Measurements from ENCODE around the gene RHOV. TPM values are rescaled to one million over a fixed set of nuclear protein-coding genes. Genes with fewer than 3 reads are reported as not detected.

The RHOV gene
- polyA plus RNA-seq, 1 donor from 2014 or later: 2.8 TPM

DNA sequence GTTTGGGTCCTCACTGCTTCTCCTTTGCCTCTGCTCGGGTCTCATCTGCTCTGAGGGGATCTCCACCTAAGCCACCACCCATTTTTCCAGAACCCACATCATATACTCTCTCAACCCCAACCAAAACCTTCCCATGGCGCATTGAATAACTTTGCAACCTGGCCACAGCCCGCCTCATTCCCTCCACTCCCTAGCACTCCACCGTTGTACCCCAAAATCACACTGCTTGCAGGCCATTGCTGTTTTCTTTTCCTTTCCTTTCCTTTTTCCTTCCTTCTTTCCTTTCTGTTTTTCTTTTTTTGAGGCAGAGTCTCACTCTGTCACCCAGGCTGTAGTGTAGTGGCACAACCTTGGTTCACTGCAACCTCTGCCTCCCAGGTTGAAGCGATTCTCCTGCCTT lies 17.1 kb upstream of the RHOV start:
- no peak overlapping the region for H2AFZ ChIP-seq (ENCODE audit: low read depth, low read length)

DNA sequence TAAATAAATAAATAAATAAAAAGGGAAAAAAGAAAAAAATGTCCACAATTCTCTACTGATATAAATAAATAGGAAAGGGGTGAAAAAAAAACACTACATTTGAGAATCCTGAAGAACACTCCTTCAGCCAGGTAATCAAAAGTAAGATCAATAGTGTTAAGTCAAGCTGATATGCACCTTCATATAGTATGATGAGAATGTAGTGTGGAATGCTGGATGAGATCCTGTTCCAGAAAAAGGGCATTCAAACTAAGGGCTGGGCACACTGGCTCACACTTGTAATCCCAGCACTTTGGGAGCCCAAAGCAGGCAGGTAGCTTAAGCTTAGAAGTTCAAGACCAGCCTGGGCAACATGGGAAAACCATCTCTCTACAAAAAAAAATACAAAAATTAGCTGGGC lies 15.1 kb upstream of the RHOV start:
- H2AFZ ChIP-seq (ENCODE audit: low read depth, low read length): no peak overlapping the region
- H3K9me2 ChIP-seq (ENCODE audit: insufficient read depth, low read length): no peaks in the 10 kb centered on the region
- H3K4me2 ChIP-seq (ENCODE audit: low read length): no peak overlapping the region
- no peaks in the 10 kb centered on the region for H3K79me2 ChIP-seq (replicated peaks; ENCODE audit: insufficient read depth, low read length)
- H3K4me3 ChIP-seq (ENCODE audit: low read length): no peak overlapping the region
- H3K9ac ChIP-seq (ENCODE audit: low read length): no peak overlapping the region
- no peaks in the 10 kb centered on the region for H3K27me3 ChIP-seq (ENCODE audit: insufficient read depth, low read depth, low read length)
- TF ChIP-seq SMC3 (conservative IDR thresholded peaks at IDR 0.05; ENCODE audit: poor library complexity): no peak
- no peak for TF ChIP-seq MXI1 (conservative IDR thresholded peaks at IDR 0.05; ENCODE audit: poor library complexity, severe bottlenecking)
- TF ChIP-seq, protein P1, sequence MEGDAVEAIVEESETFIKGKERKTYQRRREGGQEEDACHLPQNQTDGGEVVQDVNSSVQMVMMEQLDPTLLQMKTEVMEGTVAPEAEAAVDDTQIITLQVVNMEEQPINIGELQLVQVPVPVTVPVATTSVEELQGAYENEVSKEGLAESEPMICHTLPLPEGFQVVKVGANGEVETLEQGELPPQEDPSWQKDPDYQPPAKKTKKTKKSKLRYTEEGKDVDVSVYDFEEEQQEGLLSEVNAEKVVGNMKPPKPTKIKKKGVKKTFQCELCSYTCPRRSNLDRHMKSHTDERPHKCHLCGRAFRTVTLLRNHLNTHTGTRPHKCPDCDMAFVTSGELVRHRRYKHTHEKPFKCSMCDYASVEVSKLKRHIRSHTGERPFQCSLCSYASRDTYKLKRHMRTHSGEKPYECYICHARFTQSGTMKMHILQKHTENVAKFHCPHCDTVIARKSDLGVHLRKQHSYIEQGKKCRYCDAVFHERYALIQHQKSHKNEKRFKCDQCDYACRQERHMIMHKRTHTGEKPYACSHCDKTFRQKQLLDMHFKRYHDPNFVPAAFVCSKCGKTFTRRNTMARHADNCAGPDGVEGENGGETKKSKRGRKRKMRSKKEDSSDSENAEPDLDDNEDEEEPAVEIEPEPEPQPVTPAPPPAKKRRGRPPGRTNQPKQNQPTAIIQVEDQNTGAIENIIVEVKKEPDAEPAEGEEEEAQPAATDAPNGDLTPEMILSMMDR (IDR thresholded peaks at IDR 0.05; ENCODE audit: poor library complexity, severe bottlenecking): no peak
- TF ChIP-seq TAF1 (IDR thresholded peaks at IDR 0.05; ENCODE audit: low read depth): no peak
- TF ChIP-seq EZH2 (IDR thresholded peaks at IDR 0.05; ENCODE audit: borderline replicate concordance, insufficient read depth, low read length, poor library complexity, severe bottlenecking): no peak
- no peaks in the 10 kb centered on the region for H3K9me3 ChIP-seq (ENCODE audit: low read length)
- H3K27ac ChIP-seq (ENCODE audit: low read length): no peak overlapping the region
- H3K36me3 ChIP-seq (ENCODE audit: insufficient read depth, low read length): no peaks in the 10 kb centered on the region
- H4K20me1 ChIP-seq (ENCODE audit: insufficient read depth): no peaks in the 10 kb centered on the region
- H3F3A ChIP-seq (ENCODE audit: insufficient read depth, low read length, poor library complexity, severe bottlenecking): no peaks in the 10 kb centered on the region

More for the DNA sequence above, 17.1 kb upstream of the RHOV start:
- no peaks in the 10 kb centered on the region for H4K20me1 ChIP-seq (ENCODE audit: insufficient read depth)
- no peak for TF ChIP-seq EZH2 (IDR thresholded peaks at IDR 0.05; ENCODE audit: borderline replicate concordance, insufficient read depth, low read length, poor library complexity, severe bottlenecking)
- TF ChIP-seq POLR2AphosphoS5 (IDR thresholded peaks at IDR 0.05): no peak
- no peak for TF ChIP-seq SMC3 (conservative IDR thresholded peaks at IDR 0.05; ENCODE audit: poor library complexity)
- TF ChIP-seq MXI1 (conservative IDR thresholded peaks at IDR 0.05; ENCODE audit: poor library complexity, severe bottlenecking): no peak
- no peak for TF ChIP-seq TAF1 (IDR thresholded peaks at IDR 0.05; ENCODE audit: low read depth)
- TF ChIP-seq RAD21 (conservative IDR thresholded peaks at IDR 0.05): no peak
- TF ChIP-seq, protein P2, sequence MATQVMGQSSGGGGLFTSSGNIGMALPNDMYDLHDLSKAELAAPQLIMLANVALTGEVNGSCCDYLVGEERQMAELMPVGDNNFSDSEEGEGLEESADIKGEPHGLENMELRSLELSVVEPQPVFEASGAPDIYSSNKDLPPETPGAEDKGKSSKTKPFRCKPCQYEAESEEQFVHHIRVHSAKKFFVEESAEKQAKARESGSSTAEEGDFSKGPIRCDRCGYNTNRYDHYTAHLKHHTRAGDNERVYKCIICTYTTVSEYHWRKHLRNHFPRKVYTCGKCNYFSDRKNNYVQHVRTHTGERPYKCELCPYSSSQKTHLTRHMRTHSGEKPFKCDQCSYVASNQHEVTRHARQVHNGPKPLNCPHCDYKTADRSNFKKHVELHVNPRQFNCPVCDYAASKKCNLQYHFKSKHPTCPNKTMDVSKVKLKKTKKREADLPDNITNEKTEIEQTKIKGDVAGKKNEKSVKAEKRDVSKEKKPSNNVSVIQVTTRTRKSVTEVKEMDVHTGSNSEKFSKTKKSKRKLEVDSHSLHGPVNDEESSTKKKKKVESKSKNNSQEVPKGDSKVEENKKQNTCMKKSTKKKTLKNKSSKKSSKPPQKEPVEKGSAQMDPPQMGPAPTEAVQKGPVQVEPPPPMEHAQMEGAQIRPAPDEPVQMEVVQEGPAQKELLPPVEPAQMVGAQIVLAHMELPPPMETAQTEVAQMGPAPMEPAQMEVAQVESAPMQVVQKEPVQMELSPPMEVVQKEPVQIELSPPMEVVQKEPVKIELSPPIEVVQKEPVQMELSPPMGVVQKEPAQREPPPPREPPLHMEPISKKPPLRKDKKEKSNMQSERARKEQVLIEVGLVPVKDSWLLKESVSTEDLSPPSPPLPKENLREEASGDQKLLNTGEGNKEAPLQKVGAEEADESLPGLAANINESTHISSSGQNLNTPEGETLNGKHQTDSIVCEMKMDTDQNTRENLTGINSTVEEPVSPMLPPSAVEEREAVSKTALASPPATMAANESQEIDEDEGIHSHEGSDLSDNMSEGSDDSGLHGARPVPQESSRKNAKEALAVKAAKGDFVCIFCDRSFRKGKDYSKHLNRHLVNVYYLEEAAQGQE (IDR thresholded peaks at IDR 0.05; ENCODE audit: borderline replicate concordance): no peak
- TF ChIP-seq, protein P1 (IDR thresholded peaks at IDR 0.05; ENCODE audit: poor library complexity, severe bottlenecking): no peak
- no peak for TF ChIP-seq EP300 (conservative IDR thresholded peaks at IDR 0.05; ENCODE audit: poor library complexity, severe bottlenecking)
- H3K27me3 ChIP-seq (ENCODE audit: insufficient read depth, low read depth, low read length): no peaks in the 10 kb centered on the region
- H3K4me3 ChIP-seq (ENCODE audit: low read length): no peak overlapping the region
- peaks cover 13% of the 10 kb centered on the region for H3K79me2 ChIP-seq (replicated peaks; ENCODE audit: insufficient read depth, low read length)
- H3K9me2 ChIP-seq (ENCODE audit: insufficient read depth, low read length): no peaks in the 10 kb centered on the region
- H3F3A ChIP-seq (ENCODE audit: insufficient read depth, low read length, poor library complexity, severe bottlenecking): no peaks in the 10 kb centered on the region
- no peak overlapping the region for H3K9ac ChIP-seq (ENCODE audit: low read length)
- no peaks in the 10 kb centered on the region for H3K9me3 ChIP-seq (ENCODE audit: low read length)
- H3K36me3 ChIP-seq (ENCODE audit: insufficient read depth, low read length): no peaks in the 10 kb centered on the region
- no peak overlapping the region for H3K27ac ChIP-seq (ENCODE audit: low read length)
- H3K4me2 ChIP-seq (ENCODE audit: low read length): no peak overlapping the region
